ENCODE results near the gene SLC44A5. TPM values are rescaled to one million over a fixed set of nuclear protein-coding genes. Genes with fewer than 3 reads are reported as not detected.

The SLC44A5 gene
- total and polyA plus RNA-seq, 10 of the 15 experiments (the other 5 are each of a cell fraction or from before 2014, with no cell fraction given), result 0.04 to 1.3 TPM; not detected in 8

GRCh38 chr1:75174031-75174760 lies 436.7 kb downstream of the SLC44A5 start (continued):
- TF ChIP-seq, protein P1, sequence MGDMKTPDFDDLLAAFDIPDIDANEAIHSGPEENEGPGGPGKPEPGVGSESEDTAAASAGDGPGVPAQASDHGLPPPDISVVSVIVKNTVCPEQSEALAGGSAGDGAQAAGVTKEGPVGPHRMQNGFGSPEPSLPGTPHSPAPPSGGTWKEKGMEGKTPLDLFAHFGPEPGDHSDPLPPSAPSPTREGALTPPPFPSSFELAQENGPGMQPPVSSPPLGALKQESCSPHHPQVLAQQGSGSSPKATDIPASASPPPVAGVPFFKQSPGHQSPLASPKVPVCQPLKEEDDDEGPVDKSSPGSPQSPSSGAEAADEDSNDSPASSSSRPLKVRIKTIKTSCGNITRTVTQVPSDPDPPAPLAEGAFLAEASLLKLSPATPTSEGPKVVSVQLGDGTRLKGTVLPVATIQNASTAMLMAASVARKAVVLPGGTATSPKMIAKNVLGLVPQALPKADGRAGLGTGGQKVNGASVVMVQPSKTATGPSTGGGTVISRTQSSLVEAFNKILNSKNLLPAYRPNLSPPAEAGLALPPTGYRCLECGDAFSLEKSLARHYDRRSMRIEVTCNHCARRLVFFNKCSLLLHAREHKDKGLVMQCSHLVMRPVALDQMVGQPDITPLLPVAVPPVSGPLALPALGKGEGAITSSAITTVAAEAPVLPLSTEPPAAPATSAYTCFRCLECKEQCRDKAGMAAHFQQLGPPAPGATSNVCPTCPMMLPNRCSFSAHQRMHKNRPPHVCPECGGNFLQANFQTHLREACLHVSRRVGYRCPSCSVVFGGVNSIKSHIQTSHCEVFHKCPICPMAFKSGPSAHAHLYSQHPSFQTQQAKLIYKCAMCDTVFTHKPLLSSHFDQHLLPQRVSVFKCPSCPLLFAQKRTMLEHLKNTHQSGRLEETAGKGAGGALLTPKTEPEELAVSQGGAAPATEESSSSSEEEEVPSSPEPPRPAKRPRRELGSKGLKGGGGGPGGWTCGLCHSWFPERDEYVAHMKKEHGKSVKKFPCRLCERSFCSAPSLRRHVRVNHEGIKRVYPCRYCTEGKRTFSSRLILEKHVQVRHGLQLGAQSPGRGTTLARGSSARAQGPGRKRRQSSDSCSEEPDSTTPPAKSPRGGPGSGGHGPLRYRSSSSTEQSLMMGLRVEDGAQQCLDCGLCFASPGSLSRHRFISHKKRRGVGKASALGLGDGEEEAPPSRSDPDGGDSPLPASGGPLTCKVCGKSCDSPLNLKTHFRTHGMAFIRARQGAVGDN (IDR thresholded peaks at IDR 0.05), result no peak
- TF ChIP-seq FOXK2 (IDR thresholded peaks at IDR 0.05), result no peak
- no peak for TF ChIP-seq SUPT20H (IDR thresholded peaks at IDR 0.05; ENCODE audit: borderline replicate concordance, control insufficient read depth, low read depth, low read length)
- TF ChIP-seq BMI1 (IDR thresholded peaks at IDR 0.05; ENCODE audit: borderline replicate concordance), result no peak
- no peak for TF ChIP-seq RB1 (IDR thresholded peaks at IDR 0.05; ENCODE audit: borderline replicate concordance)
- no peak for TF ChIP-seq NR2C2 (IDR thresholded peaks at IDR 0.05; ENCODE audit: borderline replicate concordance, control insufficient read depth, insufficient read length, low read depth)
- no peak for TF ChIP-seq ZNF274 (IDR thresholded peaks at IDR 0.05; ENCODE audit: insufficient read depth, insufficient read length)
- no peak for TF ChIP-seq SREBF1 (IDR thresholded peaks at IDR 0.05; ENCODE audit: low read length)
- TF ChIP-seq IKZF1 (conservative IDR thresholded peaks at IDR 0.05), result no peak

GRCh38 chr1:75172556-75172955 lies 438.4 kb downstream of the SLC44A5 start:
- WGBS (ENCODE audit: insufficient coverage, insufficient replicate concordance, low lambda C conversion rate, missing lambda C conversion rate), result 0% methylated on average over 1 of the region's 1 CpG
- ChIA-PET CTCF (interaction anchor here (0.6 kb wide), 1 partner anchor 459 kb away, joined by 3 read pairs; no protein-coding TSS in a partner anchor), POLR2A (no interaction called here), RAD21 (ENCODE audit: unreplicated experiment) (no interaction called here), SMC1A (ENCODE audit: uncharacterized antibody, unreplicated experiment) (no interaction called here)
- H3K4me3 ChIP-seq, result no peak overlapping the region
- intact Hi-C loops (cut with micrococcal nuclease; ENCODE audit: unreplicated experiment) (no loop called here), in situ Hi-C loops (cut with MboI) (no loop called here)
- DNase-seq (ENCODE audit: low read depth, low spot score) (no peak), ATAC-seq (no peak), FAIRE-seq (no peak)
- no peaks in the 10 kb centered on the region for H3K79me2 ChIP-seq (ENCODE audit: control insufficient read depth, insufficient read depth, low read length)
- H3K27me3 ChIP-seq (replicated peaks in 1 of 2; ENCODE audit: control insufficient read depth in 2 of 2, insufficient read depth in 2 of 2, low read length in 1 of 2), result no peaks in the 10 kb centered on the region
- H3K9ac ChIP-seq (ENCODE audit: control insufficient read depth, insufficient read depth, low read length), result no peak overlapping the region
- H3K36me3 ChIP-seq (ENCODE audit: control insufficient read depth in 2 of 2, insufficient read depth in 2 of 2, low read length in 1 of 2), result no peaks in the 10 kb centered on the region
- H4K20me1 ChIP-seq (ENCODE audit: control insufficient read depth, insufficient read depth), result no peaks in the 10 kb centered on the region
- BruUV-seq (replicated peaks), result no TSS peak
- H3K9me3 ChIP-seq (replicated peaks; ENCODE audit: control insufficient read depth, insufficient read depth, low read length), result no peaks in the 10 kb centered on the region
- no peak overlapping the region for H3K4me2 ChIP-seq (ENCODE audit: control insufficient read depth, insufficient read depth)
- no peak overlapping the region for H3K27ac ChIP-seq (ENCODE audit: control insufficient read depth, insufficient read depth)
- no peaks in the 10 kb centered on the region for H3K4me1 ChIP-seq (ENCODE audit: control insufficient read depth, insufficient read depth, low read length)
- no peak overlapping the region for H2AFZ ChIP-seq (ENCODE audit: control insufficient read depth, low read depth, low read length)
- no peak for TF ChIP-seq EZH2 (IDR thresholded peaks at IDR 0.05; ENCODE audit: borderline replicate concordance, control insufficient read depth, low read depth, low read length)

Data from GM12878 (cell line).